Stimulated activated CD4-positive, alpha-beta T cell treated with anti-CD3 and anti-CD28 coated beads, Interleukin-2, amount 100 ng/mL, for 24 hours (primary cell): Measurements from ENCODE around the gene EPHA4.

ENCODE experiments used
- DNase-seq, 2 donors: peaks; one replicate each; pipeline ENCODE4 v3.0.0-alpha.2; 2020

Gene EPHA4

DNA sequence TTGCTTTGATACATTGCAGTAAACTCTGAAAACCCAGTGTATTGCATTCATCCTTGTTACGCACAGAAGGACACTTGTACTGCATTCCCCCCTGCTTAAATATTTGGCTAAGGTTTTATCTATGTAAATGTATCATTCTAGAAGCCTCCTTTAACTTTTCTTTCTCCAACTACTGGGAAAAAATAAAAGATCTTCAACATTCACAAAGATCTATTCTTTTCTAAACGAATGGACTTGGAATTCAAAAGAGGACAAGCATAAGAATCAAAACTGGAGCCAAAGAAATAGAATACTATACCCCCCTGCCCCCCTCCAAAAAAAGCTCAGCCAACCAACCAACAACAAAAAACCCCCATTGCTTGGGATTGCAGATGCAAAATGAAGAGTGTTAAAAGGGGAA is 136.9 kb downstream of the EPHA4 start:
- no peak for DNase-seq

DNA sequence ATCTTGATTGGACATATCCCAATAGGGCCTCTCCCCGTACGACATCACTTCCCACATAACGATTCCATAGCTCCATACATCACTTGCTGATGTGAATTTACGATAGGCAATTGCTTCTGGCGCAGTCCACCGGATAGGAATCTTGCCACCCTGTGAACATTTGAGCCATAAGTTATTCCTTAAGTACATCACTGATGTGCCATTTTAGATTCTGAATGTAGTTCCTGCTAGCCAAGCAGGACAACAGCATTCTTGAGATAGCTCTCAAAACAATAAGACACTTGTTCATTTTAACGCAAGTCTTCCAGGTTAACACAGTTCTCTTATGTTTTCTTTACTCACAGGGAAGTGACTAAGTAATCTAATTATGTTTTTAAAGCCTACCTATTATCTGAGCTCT is 138.0 kb downstream of the EPHA4 start:
- no peak for DNase-seq

DNA sequence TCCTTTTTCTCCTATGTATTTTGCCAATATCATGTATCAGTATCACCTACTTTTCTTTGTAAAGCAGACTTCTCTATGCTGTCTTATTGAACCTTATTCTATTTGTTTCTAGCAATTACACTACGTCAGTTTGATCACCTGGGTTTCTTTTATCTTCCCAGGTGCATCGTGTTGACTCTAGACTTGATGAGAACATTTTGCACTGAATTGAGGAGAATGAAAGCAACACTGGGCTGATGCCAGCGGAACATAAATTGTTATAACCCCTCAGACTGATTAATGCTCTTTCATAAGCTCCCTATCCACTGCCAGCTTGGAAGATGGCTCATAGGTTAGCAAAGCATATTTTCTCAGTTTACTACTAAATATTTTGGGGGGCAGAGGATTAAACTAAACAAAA is 140.6 kb downstream of the EPHA4 start:
- DNase-seq: no peak

DNA sequence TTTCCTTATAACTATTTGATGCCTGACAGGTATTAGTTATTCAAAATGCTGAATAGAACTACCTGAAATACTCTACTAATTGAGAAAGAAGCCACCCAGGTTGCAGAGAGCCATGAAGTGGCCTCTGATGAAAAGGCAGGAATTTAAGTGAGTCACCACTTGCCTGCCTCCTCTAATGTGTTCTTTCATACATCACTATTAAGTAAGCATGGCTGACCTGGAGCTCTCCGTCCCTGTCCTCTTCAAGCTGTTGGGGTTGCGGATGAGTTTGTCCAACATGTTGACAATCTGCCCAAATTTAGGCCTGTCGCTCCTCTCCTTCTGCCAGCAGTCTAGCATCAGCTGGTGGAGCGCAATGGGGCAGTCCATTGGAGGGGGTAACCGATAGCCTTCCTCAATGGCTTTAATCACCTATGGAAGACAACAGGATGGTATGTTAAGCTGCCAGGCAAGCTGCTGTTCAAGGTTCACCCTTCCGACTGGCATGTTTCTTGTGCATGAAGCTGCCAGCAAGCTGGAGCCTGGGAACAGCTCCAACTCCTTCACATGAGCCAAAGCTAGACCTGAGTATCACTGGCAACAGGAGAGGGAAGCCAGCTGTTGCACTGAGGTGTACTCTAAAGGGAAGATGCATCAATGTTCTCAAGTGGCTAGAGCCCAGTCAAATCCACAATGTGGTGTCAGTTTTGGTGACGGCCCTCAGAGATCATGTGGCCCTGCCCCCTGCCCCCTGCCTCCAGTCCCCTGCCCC is 142.2 kb downstream of the EPHA4 start:
- DNase-seq: no peak

DNA sequence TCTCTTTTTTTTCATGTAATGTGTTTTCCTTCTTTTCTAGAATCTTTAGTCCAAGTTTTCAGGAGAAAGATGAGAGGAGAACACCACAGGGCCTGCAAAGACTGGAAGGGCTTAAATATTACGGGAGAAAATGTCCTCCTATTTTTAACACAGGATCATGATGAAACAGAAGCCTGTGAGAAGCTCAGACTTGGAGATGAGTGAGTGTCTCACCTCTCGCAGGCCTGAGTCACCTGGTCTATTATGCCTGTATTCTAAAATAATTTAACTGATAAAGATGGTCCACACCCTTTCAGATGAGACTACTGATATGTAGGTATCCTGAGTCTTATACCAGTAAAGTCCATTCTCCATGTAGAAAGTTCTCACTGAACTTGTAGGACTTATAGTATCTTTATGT is 143.2 kb downstream of the EPHA4 start:
- DNase-seq: no peak

DNA sequence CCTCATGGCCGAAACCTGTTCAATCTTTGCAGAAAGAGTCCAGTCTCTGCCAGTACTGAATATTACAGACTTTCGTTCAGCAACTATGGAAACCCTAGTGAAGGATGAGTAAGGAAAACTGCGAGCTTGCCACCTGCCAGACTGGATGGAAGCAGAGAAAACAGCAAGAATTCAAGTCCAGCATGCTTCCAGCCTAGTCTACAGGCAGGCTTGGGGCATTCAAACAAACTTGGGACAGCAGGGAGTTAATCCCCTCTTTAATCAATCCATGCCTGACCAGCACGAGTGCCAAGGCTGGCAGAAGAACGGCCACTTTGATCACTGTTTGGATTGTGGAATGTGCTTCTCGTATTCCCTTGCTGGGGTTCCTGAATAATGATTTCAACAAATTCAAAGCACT is 145.2 kb downstream of the EPHA4 start:
- DNase-seq: no peak

DNA sequence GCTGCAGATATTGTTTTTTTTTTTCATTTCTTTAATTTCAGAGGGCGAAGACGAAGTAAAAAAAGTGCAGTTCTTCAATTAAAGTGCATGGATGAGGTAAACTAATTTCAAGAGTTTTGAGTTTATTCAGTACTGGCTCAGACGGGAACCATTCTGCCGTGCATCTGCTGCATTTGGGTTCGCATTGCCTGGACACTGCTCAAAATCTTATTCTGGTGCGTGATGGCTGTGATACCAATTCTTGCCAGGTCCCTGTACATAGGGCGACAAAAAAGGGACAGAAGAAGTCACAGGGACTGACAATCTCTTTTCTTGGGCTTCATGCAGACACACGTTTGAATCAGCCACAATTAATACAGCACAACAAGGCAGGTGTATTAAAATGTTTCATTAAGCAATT is 146.2 kb downstream of the EPHA4 start:
- DNase-seq: no peak

DNA sequence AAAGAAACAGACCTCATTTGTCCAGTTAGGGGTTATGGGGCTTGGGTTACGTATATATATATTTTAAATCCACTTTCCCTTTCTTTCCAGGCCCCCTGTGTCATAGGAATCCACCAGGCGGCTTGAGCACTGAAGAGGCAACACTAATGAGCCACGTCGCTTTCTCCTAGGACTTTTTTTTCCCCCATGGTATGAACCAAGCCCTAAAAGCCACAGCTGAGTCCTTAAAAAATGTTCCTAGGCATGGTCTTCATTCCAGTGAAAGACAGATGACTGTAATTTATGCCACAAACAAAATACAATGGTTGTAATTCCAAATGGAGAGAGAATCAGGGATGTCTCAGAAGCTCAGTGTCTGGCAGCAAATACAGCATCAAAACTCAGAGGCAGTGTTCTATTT is 146.8 kb downstream of the EPHA4 start:
- DNase-seq: no peak

DNA sequence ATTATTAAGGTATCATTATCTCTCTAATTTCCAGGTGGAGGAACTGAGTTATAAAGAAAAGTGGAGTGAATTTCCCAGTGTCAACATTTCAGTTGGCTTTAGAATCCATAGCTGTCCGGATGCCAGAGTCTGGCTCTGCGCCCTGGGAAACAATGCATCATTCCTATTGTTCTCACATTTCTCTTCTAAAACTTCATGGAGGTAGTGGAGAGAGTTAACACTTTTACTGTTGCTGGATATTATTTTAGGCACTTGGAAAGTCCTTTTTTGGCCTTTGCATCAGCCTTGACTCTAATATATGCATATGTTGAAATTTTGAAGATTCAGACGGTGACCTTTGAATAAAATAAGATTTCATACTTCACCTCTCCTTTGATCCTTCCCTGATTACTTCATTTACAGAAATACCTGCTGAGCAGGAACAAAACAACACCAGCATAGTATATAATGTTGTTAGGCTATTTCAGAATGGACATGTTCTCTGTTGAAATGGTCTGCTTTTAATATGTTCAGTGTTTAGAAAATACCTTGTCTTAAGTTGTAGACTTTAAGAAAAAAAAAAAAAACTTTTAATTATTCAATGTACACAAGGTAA is 148.8 kb downstream of the EPHA4 start:
- DNase-seq: no peak

DNA sequence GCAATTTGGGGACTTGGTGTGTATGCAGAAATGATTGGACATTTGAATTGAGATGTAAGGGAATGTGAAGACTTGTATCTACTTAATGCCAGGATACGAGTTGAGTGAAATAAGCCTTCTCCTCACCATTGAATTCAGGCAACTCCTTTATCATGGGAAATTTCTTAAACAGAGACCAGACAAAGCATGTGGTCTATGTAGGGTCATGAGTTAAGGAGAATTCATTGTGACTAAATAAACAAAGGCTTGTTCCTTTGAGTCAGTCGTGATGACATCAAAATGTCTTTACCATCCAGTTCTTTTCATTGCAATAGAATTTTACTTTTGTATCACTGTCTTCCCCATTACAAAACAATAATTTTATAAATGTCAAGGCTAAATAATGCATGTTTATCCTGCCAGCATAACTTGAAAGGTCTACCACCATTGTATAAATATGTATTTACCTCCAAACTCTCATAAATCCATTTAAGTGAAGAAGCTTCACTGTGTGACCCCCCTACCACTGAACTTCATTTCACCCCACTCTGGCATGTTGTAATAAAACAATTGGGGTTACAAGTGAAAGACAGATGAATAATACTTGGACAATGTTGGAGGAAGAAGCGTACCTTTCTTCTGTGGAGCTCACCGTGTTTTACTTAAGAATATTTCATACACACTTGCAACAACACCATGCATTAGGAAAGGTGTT is 149.4 kb downstream of the EPHA4 start:
- DNase-seq: no peak

DNA sequence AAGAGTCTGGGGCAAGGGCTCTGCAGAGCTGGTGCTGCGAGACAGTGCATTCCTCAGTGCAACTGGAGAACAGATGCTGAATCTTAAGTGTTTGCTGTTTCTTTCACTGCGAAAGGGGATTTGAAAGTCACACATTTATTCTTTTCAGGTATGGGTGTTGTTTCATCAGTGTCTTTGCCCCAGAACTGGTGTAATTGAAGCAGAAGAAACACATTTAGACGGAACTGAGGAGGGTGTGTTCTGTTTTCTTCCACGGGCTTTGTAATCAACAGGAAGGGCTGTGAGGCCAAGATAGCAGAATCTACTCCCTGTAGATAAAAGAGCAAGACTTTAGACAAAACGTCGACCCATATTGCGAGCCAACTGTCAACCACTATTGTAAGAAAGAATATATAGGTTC is 151.9 kb downstream of the EPHA4 start:
- no peak for DNase-seq

DNA sequence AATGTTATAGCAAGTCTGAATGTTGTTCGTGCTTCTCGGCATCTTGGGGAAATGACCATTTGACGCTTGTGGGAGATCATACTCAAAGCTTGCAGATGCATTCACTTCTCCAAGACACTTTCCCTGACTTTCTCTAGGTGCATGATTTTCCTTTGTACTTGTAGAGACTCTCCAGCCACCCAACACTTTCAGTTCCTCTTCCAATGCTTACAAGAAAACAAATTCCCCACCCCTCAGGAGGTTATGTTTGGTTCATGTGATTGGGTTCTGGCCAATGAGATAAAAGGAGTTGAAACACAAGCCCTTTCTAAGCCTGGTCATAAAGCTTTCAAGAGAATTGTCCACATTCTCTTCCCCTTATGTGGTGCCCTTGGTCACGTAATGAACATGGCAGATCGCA is 156.3 kb downstream of the EPHA4 start:
- DNase-seq: no peak

DNA sequence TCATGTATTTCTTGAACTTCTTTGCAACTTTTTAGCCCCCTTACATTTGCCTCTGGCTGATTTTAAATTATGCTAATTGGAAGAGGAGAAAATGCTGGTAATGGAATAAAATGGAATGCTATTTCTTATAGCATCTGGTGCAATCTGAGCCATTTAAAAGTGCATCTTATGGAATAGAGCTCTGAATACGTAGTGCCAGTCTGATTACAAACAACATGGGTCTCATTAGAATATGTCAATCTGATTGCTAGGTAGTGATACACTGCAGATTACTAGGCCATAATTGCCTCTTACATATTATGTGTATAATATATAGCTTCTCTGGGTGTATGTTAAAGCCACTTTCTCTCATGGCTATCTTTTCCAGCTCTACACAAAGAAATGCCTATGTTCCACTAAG is 159.1 kb downstream of the EPHA4 start:
- DNase-seq: no peak

DNA sequence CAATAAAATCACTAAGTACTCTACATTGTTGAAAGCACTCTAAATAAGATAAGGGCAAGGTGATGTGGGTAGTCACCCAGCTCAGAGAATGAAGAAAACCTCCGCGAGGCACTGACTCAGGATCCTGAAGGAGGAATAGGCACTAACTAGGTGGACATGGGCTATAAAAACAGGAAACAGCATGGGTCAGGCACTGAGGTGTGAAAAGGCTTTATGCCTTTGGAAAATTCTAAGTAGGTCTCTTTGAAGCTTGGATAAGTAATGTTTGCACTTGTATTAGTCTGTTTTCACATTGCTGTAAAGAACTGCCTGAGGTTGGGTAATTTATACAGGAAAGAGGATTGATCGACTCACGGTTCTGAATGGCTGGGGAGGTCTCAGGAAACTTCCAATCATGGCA is 161.6 kb downstream of the EPHA4 start:
- DNase-seq: no peak

DNA sequence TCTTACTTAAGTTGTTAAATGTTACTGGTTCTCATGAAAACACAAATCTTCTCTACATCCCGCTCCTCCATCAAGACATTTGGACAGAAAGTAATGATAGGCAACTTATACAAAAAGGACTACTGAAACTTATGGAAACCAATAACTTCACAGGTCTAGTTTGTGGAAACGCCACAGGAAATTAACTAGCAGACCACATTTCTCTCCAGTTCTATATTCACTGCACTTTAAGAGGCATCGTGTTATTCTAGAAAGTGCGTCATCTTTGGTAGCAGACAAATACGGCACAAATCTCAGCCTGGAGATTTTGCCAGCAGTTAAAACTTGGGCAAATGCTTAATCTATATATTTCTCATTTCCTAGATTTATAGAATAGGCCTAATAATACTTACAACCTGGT is 164.3 kb downstream of the EPHA4 start:
- DNase-seq: no peak

DNA sequence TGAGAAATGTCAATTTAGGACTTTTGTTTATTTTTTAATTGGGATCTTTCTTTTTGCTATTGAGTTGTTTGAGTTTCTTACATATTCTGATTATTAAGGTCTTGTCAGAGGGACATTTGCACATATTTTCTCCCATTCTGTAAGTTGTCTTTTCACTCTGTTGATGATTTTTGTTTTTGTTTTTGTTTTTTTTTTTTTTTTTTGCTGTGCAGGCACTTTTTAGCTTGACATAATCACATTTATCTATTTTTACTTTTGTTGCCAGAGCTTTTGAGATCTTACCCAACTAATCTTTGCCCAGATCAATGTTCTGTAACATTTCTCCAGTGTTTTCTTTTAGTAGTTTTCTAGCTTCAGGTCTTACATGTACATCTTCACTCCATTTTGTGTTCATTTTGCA is 166.6 kb downstream of the EPHA4 start:
- DNase-seq: no peak

DNA sequence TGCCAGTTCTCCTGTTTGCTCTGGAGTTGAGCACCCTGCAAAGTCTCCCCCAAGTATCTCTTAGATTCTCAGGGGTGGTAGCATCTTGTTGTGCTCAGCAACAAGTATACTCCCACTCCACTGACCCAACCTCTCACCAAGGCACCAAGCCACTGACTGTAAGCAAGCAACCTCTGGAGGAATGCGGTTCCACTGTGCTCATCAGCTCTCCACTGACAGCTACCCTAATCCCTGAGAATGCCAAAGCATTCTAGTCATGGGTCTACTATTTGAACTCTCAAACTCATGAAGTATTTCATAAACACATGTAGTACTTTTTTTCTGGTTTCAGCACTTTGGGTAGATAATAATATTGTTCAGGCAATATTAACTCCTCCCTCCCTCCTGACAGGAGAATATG is 170.0 kb downstream of the EPHA4 start:
- no peak for DNase-seq

DNA sequence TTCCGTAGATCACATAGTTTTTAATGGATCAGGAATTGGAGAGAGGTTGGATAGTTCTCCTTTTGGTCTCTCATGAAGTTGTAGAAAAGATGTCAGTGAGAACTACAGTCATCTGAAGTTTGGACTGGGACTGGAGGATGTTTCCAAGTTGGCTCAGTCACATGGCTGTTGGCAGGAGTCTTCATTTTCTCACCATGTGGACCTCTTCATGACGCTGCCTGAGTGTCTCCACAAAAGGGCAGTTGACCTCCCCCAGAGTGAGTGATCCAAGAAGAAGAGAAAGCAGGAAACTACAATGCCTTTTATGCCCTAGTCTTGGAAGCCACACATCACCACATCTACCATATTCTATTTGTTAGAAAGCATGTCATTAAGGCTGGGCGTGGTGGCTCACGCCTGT is 171.7 kb downstream of the EPHA4 start:
- DNase-seq: no peak

DNA sequence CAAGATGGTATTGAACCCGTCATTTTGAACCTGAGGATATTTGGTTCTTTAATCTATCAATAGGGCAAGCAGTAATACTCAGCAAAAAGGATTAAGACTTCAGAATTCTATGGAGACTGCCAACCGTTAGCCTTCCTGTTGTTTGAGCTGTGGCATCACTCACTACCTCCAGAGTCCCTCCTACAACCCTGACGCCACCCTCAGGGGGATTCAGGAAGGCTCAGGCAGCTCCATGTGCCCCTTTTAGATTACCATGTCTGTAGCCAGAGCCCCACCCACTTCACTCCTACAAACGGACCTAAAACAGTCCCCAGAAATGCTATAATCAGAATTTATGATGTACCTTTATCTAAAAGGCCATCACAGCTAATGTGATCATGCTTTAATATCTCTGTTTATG is 172.9 kb downstream of the EPHA4 start:
- no peak for DNase-seq

DNA sequence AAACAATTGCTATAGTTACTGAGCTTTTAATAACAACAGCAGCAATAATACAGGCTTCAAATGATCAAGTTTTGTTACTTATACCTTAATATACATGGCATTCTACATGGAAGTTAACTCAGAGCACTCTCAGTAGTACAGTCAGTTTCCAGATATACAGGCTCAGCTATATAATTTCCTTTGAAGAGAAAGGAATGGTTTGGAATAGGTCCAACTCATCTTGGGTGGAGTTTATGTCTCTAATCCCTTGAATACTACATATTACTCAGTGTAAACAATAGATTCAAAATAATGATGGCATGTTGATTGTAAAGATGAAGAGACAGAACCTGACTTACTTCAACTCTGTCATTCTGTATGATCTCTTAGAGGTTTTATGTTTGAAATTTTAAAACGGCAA is 174.9 kb downstream of the EPHA4 start:
- no peak for DNase-seq

DNA sequence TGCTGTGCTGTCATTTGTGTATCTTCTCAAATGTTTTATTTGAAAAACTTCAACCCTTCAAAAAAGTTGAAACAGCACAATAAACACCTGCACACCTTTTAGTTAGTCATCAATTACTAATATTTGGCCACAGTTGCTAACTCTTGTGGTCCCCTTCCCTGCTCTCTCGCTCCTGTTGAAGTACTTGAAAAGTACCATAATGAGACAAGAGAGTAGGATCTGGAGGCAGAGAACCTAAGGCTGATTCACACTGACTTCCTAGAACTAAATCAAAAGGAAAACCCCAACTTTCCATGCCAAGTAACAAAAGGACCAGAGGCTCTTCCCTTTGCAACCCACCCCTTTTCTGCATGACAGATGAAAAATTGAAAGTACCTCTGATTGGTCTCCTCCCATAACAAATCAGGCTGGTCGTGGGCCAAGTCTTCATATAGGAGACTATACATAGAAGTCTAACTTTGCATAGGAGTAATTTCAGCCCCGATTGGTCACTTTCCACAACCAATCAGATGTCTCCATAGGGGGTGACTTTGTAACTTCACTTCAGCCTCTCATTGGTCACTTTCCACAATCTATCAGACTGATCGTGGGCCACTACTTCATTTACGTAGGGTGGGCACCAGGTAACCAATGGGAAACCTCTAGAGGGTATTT is 179.7 kb downstream of the EPHA4 start:
- no peak for DNase-seq

DNA sequence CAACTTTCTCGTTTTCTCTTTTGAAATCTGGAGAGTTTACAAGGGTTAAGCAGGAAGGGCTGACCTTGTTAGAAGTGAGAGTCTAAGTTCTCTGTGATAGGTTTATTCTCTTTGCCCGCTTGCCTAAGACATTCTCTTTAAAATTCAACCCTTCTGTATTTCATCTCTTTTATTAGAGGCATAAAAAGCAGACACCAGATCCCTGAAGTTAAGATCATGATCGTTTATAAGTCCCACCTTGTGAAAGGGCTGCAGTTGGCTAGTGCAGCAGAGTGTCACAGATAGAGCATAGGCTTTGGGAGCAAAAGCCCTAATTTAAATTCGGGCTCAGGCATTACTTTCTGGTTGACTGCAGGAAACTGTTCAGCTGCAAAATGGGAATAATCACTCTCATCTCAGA is 181.2 kb downstream of the EPHA4 start:
- DNase-seq: no peak

DNA sequence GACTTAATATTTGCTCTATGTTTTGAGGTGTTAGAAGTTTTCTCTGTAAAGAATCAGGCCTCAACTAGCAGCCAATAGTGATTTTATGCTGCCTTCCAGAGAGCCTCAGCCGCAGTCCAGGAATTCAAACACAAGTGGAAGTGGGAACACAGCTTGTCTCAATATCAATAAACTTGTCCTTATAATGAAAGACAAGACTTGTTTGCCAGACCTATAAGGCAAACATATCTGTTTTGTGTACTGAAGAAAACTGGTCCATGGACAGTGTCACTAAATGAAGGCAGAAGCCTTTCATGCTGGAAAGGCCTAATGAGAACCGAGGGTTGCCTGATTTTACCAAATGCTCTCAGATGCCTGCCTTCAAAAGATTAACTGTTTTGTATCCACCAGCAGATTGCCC is 182.2 kb downstream of the EPHA4 start:
- DNase-seq: no peak

DNA sequence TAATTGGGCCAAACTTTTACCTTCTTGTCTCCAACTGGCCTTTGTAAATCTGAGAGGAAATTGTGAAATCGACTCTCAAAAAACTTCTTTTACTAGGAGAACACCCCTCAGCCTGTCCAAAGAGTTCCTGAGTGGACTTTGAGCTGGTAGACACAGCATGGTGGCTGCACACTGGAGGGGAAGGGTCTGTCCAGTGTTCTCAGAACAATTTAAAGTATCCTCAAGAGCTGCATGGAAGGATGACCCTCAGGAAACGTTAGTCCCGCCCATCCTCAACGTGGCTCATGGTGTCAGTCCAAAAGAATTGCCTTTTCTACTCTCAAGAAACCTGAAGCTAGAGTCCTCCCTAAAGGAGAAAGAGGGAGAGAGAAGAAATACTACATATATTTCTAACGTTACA is 182.7 kb downstream of the EPHA4 start:
- no peak for DNase-seq
